Measurements from ENCODE around the gene TMED10.
A peak's percentile ranks its signal among the peaks of the same experiment; 100 is the strongest.
"Not testable (repeated sequence)": the region's sequence is repeated elsewhere in the genome, so short reads cannot be mapped to it uniquely, and the experiment has no call there.

TMED10 gene

GRCh38 chr14:75158843-75159614, 17.4 kb downstream of the TMED10 start:
- DNase-seq (ENCODE audit: low spot score): no peak

GRCh38 chr14:75156901-75157300, 19.5 kb downstream of the TMED10 start:
- DNase-seq (ENCODE audit: low spot score): no peak

GRCh38 chr14:75156111-75156510, 20.3 kb downstream of the TMED10 start:
- DNase-seq (ENCODE audit: low spot score): no peak

GRCh38 chr14:75155169-75155568, 21.2 kb downstream of the TMED10 start:
- DNase-seq (ENCODE audit: low spot score): no peak

- DNase-seq (ENCODE audit: low spot score): no peak
Observed at GRCh38 chr14:75153295-75153694, 23.1 kb downstream of the TMED10 start.

GRCh38 chr14:75151851-75152250, 24.6 kb downstream of the TMED10 start:
- DNase-seq (ENCODE audit: low spot score): no peak

- DNase-seq (ENCODE audit: low spot score): not testable (repeated sequence)
Observed at GRCh38 chr14:75150637-75151036, 25.8 kb downstream of the TMED10 start.

- no peak for DNase-seq (ENCODE audit: low spot score)
Observed at GRCh38 chr14:75150150-75150549, 26.3 kb downstream of the TMED10 start.

- peak; percentile 69 for DNase-seq (ENCODE audit: low spot score)
Observed at GRCh38 chr14:75147423-75148071, 28.9 kb downstream of the TMED10 start.

- DNase-seq (ENCODE audit: low spot score): no peak
Observed at GRCh38 chr14:75144944-75145343, 31.5 kb downstream of the TMED10 start.

- DNase-seq (ENCODE audit: low spot score): no peak
Observed at GRCh38 chr14:75143761-75144527, 32.5 kb downstream of the TMED10 start.

- DNase-seq (ENCODE audit: low spot score): no peak
Observed at GRCh38 chr14:75142494-75142893, 33.9 kb downstream of the TMED10 start.

GRCh38 chr14:75141967-75142366, 34.4 kb downstream of the TMED10 start:
- peak; percentile 30 for DNase-seq (ENCODE audit: low spot score)

GRCh38 chr14:75141062-75141461, 35.4 kb downstream of the TMED10 start:
- no peak for DNase-seq (ENCODE audit: low spot score)

- DNase-seq (ENCODE audit: low spot score): no peak
Observed at GRCh38 chr14:75140620-75141019, 35.8 kb downstream of the TMED10 start.

GRCh38 chr14:75139185-75139584, 37.2 kb downstream of the TMED10 start:
- DNase-seq (ENCODE audit: low spot score): no peak

- DNase-seq (ENCODE audit: low spot score): no peak
Observed at GRCh38 chr14:75138492-75138891, 37.9 kb downstream of the TMED10 start.

GRCh38 chr14:75134644-75135043, 41.8 kb downstream of the TMED10 start:
- no peak for DNase-seq (ENCODE audit: low spot score)

- no peak for DNase-seq (ENCODE audit: low spot score)
Observed at GRCh38 chr14:75133597-75133996, 42.8 kb downstream of the TMED10 start.

- peak; percentile 56 for DNase-seq (ENCODE audit: low spot score)
Observed at GRCh38 chr14:75132382-75133086, 43.9 kb downstream of the TMED10 start.

GRCh38 chr14:75128596-75128990, 47.8 kb downstream of the TMED10 start:
- DNase-seq (ENCODE audit: low spot score): no peak

GRCh38 chr14:75127903-75128595, 48.4 kb downstream of the TMED10 start:
- DNase-seq (ENCODE audit: low spot score): no peak

Measured in AG20443 (cell line).